Small intestine (tissue), 7 donors: ENCODE results near the gene CLCN7. TPM values are rescaled to one million over a fixed set of nuclear protein-coding genes. Genes with fewer than 3 reads are reported as not detected.

Source experiments
- DNase-seq, 2 donors: peaks; one replicate each; pipeline versions ENCODE4 v3.0.0 to v3.0.0-alpha.2; 2013
- FAIRE-seq: peaks from 2 replicates; lab custom pipeline; 2012; peaks lifted over from hg19 to GRCh38; lab: Jason Lieb, UNC
- H3K27ac ChIP-seq, 3 donors: one replicate each; pipeline ENCODE4 v1.5.1; 2013; ENCODE audit warnings: low read length in 2 of 3, mild to moderate bottlenecking in 2 of 3, control low read depth in 1 of 3, inconsistent platforms in 1 of 3, low read depth in 1 of 3, moderate library complexity in 1 of 3
- H3K27me3 ChIP-seq, 3 donors: one replicate each; pipeline ENCODE4 v1.6.1; 2013; ENCODE audit warnings: low read length in 3 of 3, inconsistent platforms in 1 of 3; ENCODE audit not compliant: control insufficient read depth in 3 of 3, insufficient read depth in 3 of 3
- H3K36me3 ChIP-seq, 3 donors: one replicate each; pipeline ENCODE4 v1.6.1; 2013; ENCODE audit warnings: low read length in 3 of 3, inconsistent platforms in 1 of 3, low read depth in 1 of 3, mild to moderate bottlenecking in 1 of 3, moderate library complexity in 1 of 3; ENCODE audit not compliant: control insufficient read depth in 3 of 3, insufficient read depth in 2 of 3
- H3K4me1 ChIP-seq, 3 donors: one replicate each; pipeline ENCODE4 v1.6.1; 2013; ENCODE audit warnings: low read length in 2 of 3, inconsistent platforms in 1 of 3, low read depth in 1 of 3, mild to moderate bottlenecking in 1 of 3, moderate library complexity in 1 of 3; ENCODE audit not compliant: control insufficient read depth in 3 of 3, insufficient read depth in 2 of 3
- H3K4me3 ChIP-seq, 3 donors: one replicate each; pipeline ENCODE4 v1.5.1; 2013; ENCODE audit warnings: low read length in 3 of 3, control low read depth in 1 of 3, inconsistent platforms in 1 of 3, low read depth in 1 of 3, mild to moderate bottlenecking in 1 of 3, moderate library complexity in 1 of 3
- H3K9me3 ChIP-seq, 2 donors: one replicate each; pipeline ENCODE4 v1.6.1; 2013; ENCODE audit warnings: low read depth in 1 of 2, low read length in 1 of 2; ENCODE audit not compliant: control insufficient read depth in 2 of 2, insufficient read depth in 1 of 2
- WGBS, 3 donors: extraction: QIAGEN DNeasy Blood & Tissue Kit; methylation state at CpG; one replicate each; pipeline ENCODE4 v1.1.7; 2013; 5-methylcytosine and 5-hydroxymethylcytosine counted together
- polyA plus RNA-seq, 4 donors: library from polyadenylated mRNA; stranded (reverse) in 3 of 4; unstranded in 1 of 4; fragments of 200-250 nt in 3 of 4; fragments of 120-200 nt in 1 of 4; gene quantifications; one replicate each; pipeline versions ENCODE4 v1.2.1 to v1.2.3, GENCODE V29; 2013
- donor health status: healthy with polysubstance abuse.
- donor health status: control.
- donor health status: control.
- donor health status: Bipolar disorder and iron deficiency.
- donor health status: healthy.

Gene CLCN7
- polyA plus RNA-seq, 4 donors: 28.4 to 88.3 (median 42.8) TPM

DNA sequence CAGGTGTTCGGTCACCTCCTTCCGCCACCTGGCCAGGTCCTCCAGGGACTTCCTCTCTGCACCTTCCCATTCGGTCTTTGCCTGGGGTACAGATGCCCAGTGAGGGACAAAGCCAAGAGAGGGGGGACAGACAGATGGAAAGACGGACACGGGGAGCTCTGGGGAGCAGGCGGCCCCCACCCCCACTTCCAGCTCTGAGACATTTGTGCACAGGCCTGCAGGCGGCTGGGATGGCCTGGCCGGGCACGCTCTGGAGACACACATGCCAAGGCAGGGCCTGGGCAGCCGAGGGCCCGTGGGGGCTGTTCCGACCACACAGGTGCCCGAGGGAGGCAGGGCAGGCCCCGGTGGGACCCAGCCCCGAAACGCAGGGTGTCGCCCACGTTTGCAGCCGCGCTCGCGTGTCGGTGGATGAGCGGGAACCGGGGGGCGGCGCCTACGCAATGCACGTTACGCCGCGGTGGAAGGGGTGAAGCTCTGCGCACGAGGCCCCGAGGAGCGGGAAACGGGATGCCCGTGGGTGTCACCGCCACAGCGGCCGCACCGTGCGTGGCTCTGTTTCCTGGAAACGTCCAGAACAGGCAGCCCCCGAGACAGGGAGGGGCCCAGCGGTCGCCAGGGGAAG lies 38.0 kb downstream of the CLCN7 start:
- 91 to 93% (median 92%) methylated on average over 46 to 47 of the region's 47 CpGs for WGBS, 3 donors
- Histone ChIP-seq H3K36me3 (peaks cover 0 to 17% (median 0%) of the 10 kb centered on the region in 3 donors), H3K4me3 (no peak overlapping the region), H3K4me1 (peaks cover 0 to 4% (median 0%) of the 10 kb centered on the region in 3 donors), H3K27ac (no peak overlapping the region), H3K27me3 (no peaks in the 10 kb centered on the region), H3K9me3 (no peaks in the 10 kb centered on the region)
- FAIRE-seq: no peak
- no peak for DNase-seq

GRCh38 chr16:1435921-1436697 lies 38.7 kb downstream of the CLCN7 start:
- WGBS, 3 donors: 67 to 81% (median 81%) methylated on average over 31 to 32 of the region's 32 CpGs
- DNase-seq (peak in 1 of 2 donors; percentile 45), FAIRE-seq (no peak)
- Histone ChIP-seq H3K4me3 (no peak overlapping the region), H3K36me3 (peaks cover 0 to 17% (median 0%) of the 10 kb centered on the region in 3 donors), H3K9me3 (no peaks in the 10 kb centered on the region), H3K27ac (no peak overlapping the region), H3K27me3 (no peaks in the 10 kb centered on the region), H3K4me1 (peaks cover 0 to 4% (median 0%) of the 10 kb centered on the region in 3 donors)

DNA sequence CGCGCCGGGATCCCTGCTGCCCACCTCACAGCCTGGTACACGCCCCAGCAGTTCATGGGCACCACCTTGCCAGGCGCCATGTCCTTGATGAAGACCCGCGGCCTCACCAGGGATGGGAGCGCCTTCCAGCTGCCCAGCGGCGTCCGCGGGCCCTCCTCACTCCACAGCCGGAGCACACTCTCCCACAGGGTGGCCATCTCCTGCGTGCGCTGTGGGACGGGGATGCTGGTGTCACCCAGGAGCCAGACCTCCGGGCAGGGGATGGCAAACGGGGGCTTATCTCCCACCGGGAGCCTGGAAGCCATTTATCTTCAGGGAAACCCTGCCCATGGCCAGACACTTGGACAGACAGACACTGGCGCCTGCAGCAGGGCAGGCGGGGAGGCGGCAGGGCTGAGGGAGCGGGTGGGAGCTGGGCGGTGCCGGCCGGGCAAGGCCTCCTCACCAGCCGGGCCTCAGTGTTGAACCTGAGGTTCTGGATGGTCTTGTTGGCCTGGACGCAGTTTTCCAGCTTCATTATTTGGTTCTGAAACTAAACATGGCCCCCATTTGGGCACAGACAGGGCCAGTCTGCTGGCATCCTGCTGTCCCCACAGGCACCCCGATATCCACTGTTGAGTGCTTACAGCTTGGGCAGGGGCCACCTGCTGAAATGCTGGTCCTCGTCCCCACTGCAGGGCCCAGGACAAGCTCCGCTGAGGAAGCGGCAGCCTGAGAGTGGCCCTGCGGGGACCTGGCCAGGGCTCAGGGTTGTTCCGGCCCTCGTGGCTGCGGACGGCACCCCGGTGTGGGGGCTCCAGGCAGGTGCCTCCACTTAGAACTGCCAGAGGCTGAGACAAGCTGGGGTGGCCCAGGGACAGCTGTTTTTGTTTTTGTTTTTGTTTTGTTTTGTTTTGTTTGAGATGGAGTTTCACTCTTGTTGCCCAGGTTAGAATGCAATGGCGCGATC lies 39.9 kb downstream of the CLCN7 start:
- Histone ChIP-seq H3K27me3 (no peaks in the 10 kb centered on the region), H3K4me1 (peaks cover 0 to 10% (median 0%) of the 10 kb centered on the region in 3 donors), H3K27ac (no peak overlapping the region), H3K4me3 (no peak overlapping the region), H3K9me3 (no peaks in the 10 kb centered on the region), H3K36me3 (peaks cover 0 to 17% (median 0%) of the 10 kb centered on the region in 3 donors)
- FAIRE-seq (no peak), DNase-seq (no peak)
- WGBS, 3 donors: 92 to 94% (median 92%) methylated on average over 32 to 40 of the region's 40 CpGs

GRCh38 chr16:1433756-1434155 lies 41.1 kb downstream of the CLCN7 start:
- no peak overlapping the region for H3K4me3 ChIP-seq
- no peaks in the 10 kb centered on the region for H3K9me3 ChIP-seq
- H3K27ac ChIP-seq: no peak overlapping the region
- FAIRE-seq: no peak
- DNase-seq: no peak
- no peaks in the 10 kb centered on the region for H3K27me3 ChIP-seq
- 44 to 61% (median 52%) methylated on average over 10 to 22 of the region's 22 CpGs for WGBS, 3 donors
- peaks cover 0 to 12% (median 0%) of the 10 kb centered on the region in 3 donors for H3K4me1 ChIP-seq
- peaks cover 0 to 17% (median 0%) of the 10 kb centered on the region in 3 donors for H3K36me3 ChIP-seq

- Histone ChIP-seq H3K27me3 (no peaks in the 10 kb centered on the region), H3K27ac (no peak overlapping the region), H3K36me3 (peaks cover 0 to 17% (median 0%) of the 10 kb centered on the region in 3 donors), H3K4me1 (peaks cover 0 to 12% (median 0%) of the 10 kb centered on the region in 3 donors), H3K9me3 (no peaks in the 10 kb centered on the region), H3K4me3 (no peak overlapping the region)
- 83 to 85% (median 85%) methylated on average over 7 to 14 of the region's 14 CpGs for WGBS, 3 donors
- FAIRE-seq (no peak), DNase-seq (no peak)
Measured at GRCh38 chr16:1433263-1433560, 41.6 kb downstream of the CLCN7 start.

- 76 to 85% (median 82%) methylated on average over 56 to 63 of the region's 63 CpGs for WGBS, 3 donors
- FAIRE-seq: no peak
- Histone ChIP-seq H3K27ac (peak overlapping the region in 1 of 3 donors; percentile 37), H3K4me1 (peaks cover 0 to 12% (median 0%) of the 10 kb centered on the region in 3 donors), H3K27me3 (no peaks in the 10 kb centered on the region), H3K4me3 (no peak overlapping the region), H3K9me3 (no peaks in the 10 kb centered on the region), H3K36me3 (peaks cover 0 to 12% (median 0%) of the 10 kb centered on the region in 3 donors)
- DNase-seq: no peak
Measured at GRCh38 chr16:1432388-1433262, 42.2 kb downstream of the CLCN7 start.

DNA sequence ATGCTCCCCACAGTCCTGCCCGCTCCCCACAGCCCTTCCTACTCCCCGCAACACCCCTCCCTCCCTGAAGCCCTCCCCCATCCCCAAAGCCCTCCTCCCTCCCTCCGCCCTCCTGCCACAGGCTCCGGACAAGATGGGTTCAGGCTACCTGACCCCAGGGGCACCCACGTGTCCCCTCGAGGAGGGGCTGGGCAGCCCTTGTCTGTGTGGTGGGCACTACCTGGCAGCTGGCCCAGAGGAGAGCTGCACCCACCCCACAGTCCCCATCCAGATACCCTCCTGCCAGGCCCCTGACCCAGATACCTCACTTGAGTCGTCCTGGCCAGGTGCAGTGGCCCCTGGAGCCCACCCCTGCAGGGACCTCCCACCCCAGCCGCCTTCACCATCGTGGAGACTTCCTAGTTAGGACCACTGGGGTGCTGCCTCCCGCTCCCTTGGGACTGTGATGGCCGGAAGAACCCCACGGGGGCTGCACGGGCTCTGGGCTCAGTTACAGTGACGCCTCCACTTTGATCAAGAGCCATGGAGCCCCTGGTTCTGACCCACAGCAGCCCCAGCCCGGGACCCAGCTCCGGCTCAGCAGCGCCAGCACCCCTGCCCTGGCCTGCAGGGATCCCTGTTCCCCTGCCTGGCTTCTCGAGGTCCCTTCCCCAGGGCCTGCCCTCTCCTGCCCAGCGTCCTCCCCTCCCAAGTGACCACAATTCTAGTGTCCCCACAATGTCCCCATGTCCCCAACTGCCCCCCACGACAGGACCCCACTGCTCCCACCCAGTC lies 43.1 kb downstream of the CLCN7 start:
- Histone ChIP-seq H3K27ac (no peak overlapping the region), H3K36me3 (peaks cover 0 to 9% (median 0%) of the 10 kb centered on the region in 3 donors), H3K27me3 (no peaks in the 10 kb centered on the region), H3K4me3 (no peak overlapping the region), H3K4me1 (peaks cover 0 to 12% (median 0%) of the 10 kb centered on the region in 3 donors), H3K9me3 (no peaks in the 10 kb centered on the region)
- WGBS, 3 donors: 63 to 79% (median 71%) methylated on average over 17 to 20 of the region's 20 CpGs
- DNase-seq (no peak), FAIRE-seq (no peak)
